Measurements from ENCODE around the gene FOXL3. TPM values are rescaled to one million over a fixed set of nuclear protein-coding genes. Genes with fewer than 3 reads are reported as not detected.
"Not testable (repeated sequence)": the region's sequence is repeated elsewhere in the genome, so short reads cannot be mapped to it uniquely, and the experiment has no call there.

Gene FOXL3
- polyA plus RNA-seq, 3 donors: not detected

GRCh38 chr7:335358-336148 is 45.6 kb downstream of the FOXL3 start:
- no peak overlapping the region for H3K27ac Mint-ChIP-seq
- WGBS (ENCODE audit: insufficient coverage): 98% methylated on average over 10 of the region's 11 CpGs

DNA sequence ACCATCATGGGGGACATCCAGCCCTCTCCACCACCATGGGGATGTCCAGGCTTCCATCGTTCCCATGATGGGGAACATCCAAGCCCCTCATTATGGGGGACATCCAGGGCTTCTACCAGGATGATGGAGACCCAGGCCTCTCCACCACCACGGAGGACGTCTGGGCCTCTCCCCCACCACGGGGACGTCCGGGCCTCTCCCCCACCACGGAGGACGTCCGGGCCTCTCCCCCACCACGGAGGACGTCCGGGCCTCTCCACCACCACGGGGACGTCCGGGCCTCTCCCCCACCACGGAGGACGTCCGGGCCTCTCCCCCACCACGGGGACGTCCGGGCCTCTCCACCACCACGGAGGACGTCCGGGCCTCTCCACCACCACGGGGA is 46.2 kb downstream of the FOXL3 start:
- H2AFZ ChIP-seq (ENCODE audit: insufficient read depth, low read depth, low read length, poor library complexity, severe bottlenecking); H3K9ac ChIP-seq (ENCODE audit: insufficient read depth, low read length, poor library complexity, severe bottlenecking); H3K4me1 ChIP-seq (ENCODE audit: control insufficient read depth in 1 of 2, insufficient read depth in 2 of 2, low read length in 2 of 2); H3K4me3 ChIP-seq (replicated peaks in 1 of 3; ENCODE audit: low read depth in 2 of 3, low read length in 3 of 3); H3K27ac ChIP-seq (ENCODE audit: low read depth in 1 of 2, low read length in 2 of 2); DNase-seq; H3K36me3 ChIP-seq (replicated peaks in 1 of 2; ENCODE audit: control insufficient read depth in 1 of 2, insufficient read depth in 2 of 2, low read length in 2 of 2); H4K20me1 ChIP-seq (ENCODE audit: insufficient read depth, low read length); H3K4me2 ChIP-seq (replicated peaks; ENCODE audit: extremely low read depth, low read length, poor library complexity, severe bottlenecking); H3K79me2 ChIP-seq (ENCODE audit: insufficient read depth, low read length); H3K27ac Mint-ChIP-seq; H3K4me3 Mint-ChIP-seq; H3K36me3 Mint-ChIP-seq; H3K4me1 Mint-ChIP-seq; intact Hi-C loops (cut with micrococcal nuclease); H3K27me3 ChIP-seq (ENCODE audit: control insufficient read depth in 2 of 2, insufficient read depth in 2 of 2, low read length in 2 of 2): not testable (repeated sequence)
- Mint-ChIP-seq H3K27me3 (ENCODE audit: low read depth in 3 of 3) (peaks cover 16 to 23% (median 20%) of the 10 kb centered on the region in 3 donors), H3K9me3 (peaks cover 0 to 16% (median 13%) of the 10 kb centered on the region in 7 donors)
- H3K9me3 ChIP-seq (replicated peaks in 1 of 2; ENCODE audit: control insufficient read depth in 1 of 2, insufficient read depth in 1 of 2, low read length in 2 of 2): peaks cover 14 to 19% of the 10 kb centered on the region in 2 donors
- WGBS (ENCODE audit: insufficient coverage): 95% methylated on average over 11 of the region's 25 CpGs

More at GRCh38 chr7:335358-336148, 45.6 kb downstream of the FOXL3 start:
- no peaks in the 10 kb centered on the region for H3K36me3 ChIP-seq (replicated peaks in 1 of 2; ENCODE audit: control insufficient read depth in 1 of 2, insufficient read depth in 2 of 2, low read length in 2 of 2)
- Mint-ChIP-seq H3K4me3 (no peak overlapping the region), H3K36me3 (no peaks in the 10 kb centered on the region), H3K9me3 (peaks cover 0 to 16% (median 13%) of the 10 kb centered on the region in 7 donors), H3K4me1 (no peaks in the 10 kb centered on the region), H3K27me3 (ENCODE audit: low read depth in 3 of 3) (peaks cover 18 to 24% (median 23%) of the 10 kb centered on the region in 3 donors)
- no peak overlapping the region for H3K4me3 ChIP-seq (replicated peaks in 1 of 3; ENCODE audit: low read depth in 2 of 3, low read length in 3 of 3)
- intact Hi-C loops (cut with micrococcal nuclease): no loop called here
- H4K20me1 ChIP-seq (ENCODE audit: insufficient read depth, low read length): no peaks in the 10 kb centered on the region
- no peaks in the 10 kb centered on the region for H3K79me2 ChIP-seq (ENCODE audit: insufficient read depth, low read length)
- H3K4me1 ChIP-seq (ENCODE audit: control insufficient read depth in 1 of 2, insufficient read depth in 2 of 2, low read length in 2 of 2): no peaks in the 10 kb centered on the region
- no peak overlapping the region for H3K9ac ChIP-seq (ENCODE audit: insufficient read depth, low read length, poor library complexity, severe bottlenecking)
- H3K4me2 ChIP-seq (replicated peaks; ENCODE audit: extremely low read depth, low read length, poor library complexity, severe bottlenecking): no peak overlapping the region
- H2AFZ ChIP-seq (ENCODE audit: insufficient read depth, low read depth, low read length, poor library complexity, severe bottlenecking): no peak overlapping the region
- no peak for DNase-seq
- peaks cover 0 to 9% of the 10 kb centered on the region in 2 donors for H3K27me3 ChIP-seq (ENCODE audit: control insufficient read depth in 2 of 2, insufficient read depth in 2 of 2, low read length in 2 of 2)
- H3K27ac ChIP-seq (ENCODE audit: low read depth in 1 of 2, low read length in 2 of 2): no peak overlapping the region
- no peak for TF ChIP-seq CTCF (IDR thresholded peaks at IDR 0.05)
- peaks cover 14 to 19% of the 10 kb centered on the region in 2 donors for H3K9me3 ChIP-seq (replicated peaks in 1 of 2; ENCODE audit: control insufficient read depth in 1 of 2, insufficient read depth in 1 of 2, low read length in 2 of 2)
